GM13976 (cell line): ENCODE data around the gene BPIFB6.

ENCODE experiments used
- DNase-seq: peaks from one replicate; pipeline ENCODE4 v3.0.0; 2012; ENCODE audit warnings: low spot score
- CTCF ChIP-seq: IDR thresholded peaks from 2 replicates; pipeline ENCODE4 v1.5.1; 2012; ENCODE audit warnings: borderline replicate concordance, mild to moderate bottlenecking; ENCODE audit not compliant: insufficient read depth; ENCODE audit errors: extremely low read depth, missing control alignments, control extremely low read depth
- in situ Hi-C: fragments of 300-500 bp; cut with MboI; formaldehyde crosslinking; loops from one replicate; pipeline ENCODE4 v1.12.0; 2022; ENCODE audit warnings: low sequenced_read_pairs, mixed read lengths, inconsistent platforms; ENCODE audit not compliant: unreplicated experiment

The BPIFB6 gene

GRCh38 chr20:33086052-33086722 lies 54.7 kb downstream of the BPIFB6 start:
- no peak for DNase-seq
- TF ChIP-seq CTCF = no peak
- in situ Hi-C loops = no loop called here

- no peak for TF ChIP-seq CTCF
- in situ Hi-C loops = loop anchor here (10.0 kb wide), 1 partner anchor 186 kb away; no protein-coding TSS in a partner anchor
- DNase-seq = no peak
Observed at GRCh38 chr20:33091147-33091546, 59.7 kb downstream of the BPIFB6 start.

- no peak for DNase-seq
- in situ Hi-C loops = loop anchor here (10.0 kb wide), 1 partner anchor 187 kb away; no protein-coding TSS in a partner anchor
- TF ChIP-seq CTCF = no peak
Observed at GRCh38 chr20:33091693-33092092, 60.2 kb downstream of the BPIFB6 start.

- in situ Hi-C loops = loop anchor here (10.0 kb wide), 1 partner anchor 188 kb away; no protein-coding TSS in a partner anchor
- TF ChIP-seq CTCF = no peak
Observed at GRCh38 chr20:33092361-33092760, 60.9 kb downstream of the BPIFB6 start.

GRCh38 chr20:33093074-33093473 lies 61.6 kb downstream of the BPIFB6 start:
- in situ Hi-C loops = loop anchor here (10.0 kb wide), 1 partner anchor 188 kb away; no protein-coding TSS in a partner anchor
- no peak for DNase-seq
- TF ChIP-seq CTCF = no peak

More at GRCh38 chr20:33092361-33092760, 60.9 kb downstream of the BPIFB6 start:
- DNase-seq = no peak

GRCh38 chr20:33093582-33093981 lies 62.1 kb downstream of the BPIFB6 start:
- in situ Hi-C loops = loop anchor here (10.0 kb wide), 1 partner anchor 189 kb away; no protein-coding TSS in a partner anchor
- DNase-seq = no peak
- no peak for TF ChIP-seq CTCF
